ENCODE results near the gene S100A3. TPM values are rescaled to one million over a fixed set of nuclear protein-coding genes. Genes with fewer than 3 reads are reported as not detected.

The S100A3 gene
- total and polyA plus RNA-seq, 2 of the 13 experiments (the other 11 are each of a cell fraction or from before 2014, with no cell fraction given) = 2.5 to 4.5 TPM

DNA sequence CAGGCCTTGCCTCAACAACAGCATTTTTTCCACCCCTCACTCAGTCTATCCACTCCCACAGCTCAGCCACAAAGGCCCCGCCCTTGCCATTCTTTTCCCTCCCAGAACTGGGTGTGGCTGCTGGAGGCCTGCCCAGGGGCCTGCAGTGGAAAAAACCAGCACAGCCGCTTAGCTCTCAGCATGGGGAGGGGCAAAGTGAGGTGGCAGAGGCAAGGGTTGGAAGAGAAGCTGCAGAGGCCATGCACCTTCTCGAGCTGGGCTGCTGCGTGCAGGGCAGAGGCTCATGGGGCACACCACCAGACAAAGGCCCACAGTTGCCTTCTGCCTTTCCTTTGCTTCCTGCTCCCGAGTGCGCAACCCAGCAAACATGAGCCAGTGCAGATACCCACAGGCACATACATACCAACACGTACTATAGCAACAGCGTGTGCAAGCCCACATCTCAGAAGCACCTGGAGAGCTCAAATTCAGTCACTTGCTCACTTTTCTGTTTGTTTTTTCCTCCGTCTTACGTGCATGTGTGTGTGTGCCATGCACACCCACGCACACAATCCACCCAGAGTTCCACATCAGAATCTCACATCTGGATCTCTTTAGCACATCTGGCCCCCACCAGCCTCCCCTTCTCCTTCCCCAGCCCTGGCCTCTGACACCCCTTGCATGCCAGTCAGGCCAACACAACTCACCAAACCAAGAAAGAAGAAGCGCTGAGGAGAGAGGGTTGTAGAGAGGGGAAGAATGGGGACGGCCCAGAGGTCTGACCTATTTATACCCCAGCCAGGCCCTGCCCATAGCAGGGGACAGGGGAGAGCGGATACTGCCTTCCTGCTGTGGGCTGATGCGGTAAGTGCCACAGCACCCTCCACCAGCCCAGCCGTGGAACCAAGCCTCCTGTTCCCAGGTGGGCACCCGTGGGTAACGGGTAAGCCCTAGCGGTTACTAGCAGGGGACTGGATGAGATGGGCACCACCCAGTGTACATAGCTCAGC, 3.7 kb downstream of the S100A3 start, which contains the start of gene S100A4 (continued):
- TF ChIP-seq, protein P1, sequence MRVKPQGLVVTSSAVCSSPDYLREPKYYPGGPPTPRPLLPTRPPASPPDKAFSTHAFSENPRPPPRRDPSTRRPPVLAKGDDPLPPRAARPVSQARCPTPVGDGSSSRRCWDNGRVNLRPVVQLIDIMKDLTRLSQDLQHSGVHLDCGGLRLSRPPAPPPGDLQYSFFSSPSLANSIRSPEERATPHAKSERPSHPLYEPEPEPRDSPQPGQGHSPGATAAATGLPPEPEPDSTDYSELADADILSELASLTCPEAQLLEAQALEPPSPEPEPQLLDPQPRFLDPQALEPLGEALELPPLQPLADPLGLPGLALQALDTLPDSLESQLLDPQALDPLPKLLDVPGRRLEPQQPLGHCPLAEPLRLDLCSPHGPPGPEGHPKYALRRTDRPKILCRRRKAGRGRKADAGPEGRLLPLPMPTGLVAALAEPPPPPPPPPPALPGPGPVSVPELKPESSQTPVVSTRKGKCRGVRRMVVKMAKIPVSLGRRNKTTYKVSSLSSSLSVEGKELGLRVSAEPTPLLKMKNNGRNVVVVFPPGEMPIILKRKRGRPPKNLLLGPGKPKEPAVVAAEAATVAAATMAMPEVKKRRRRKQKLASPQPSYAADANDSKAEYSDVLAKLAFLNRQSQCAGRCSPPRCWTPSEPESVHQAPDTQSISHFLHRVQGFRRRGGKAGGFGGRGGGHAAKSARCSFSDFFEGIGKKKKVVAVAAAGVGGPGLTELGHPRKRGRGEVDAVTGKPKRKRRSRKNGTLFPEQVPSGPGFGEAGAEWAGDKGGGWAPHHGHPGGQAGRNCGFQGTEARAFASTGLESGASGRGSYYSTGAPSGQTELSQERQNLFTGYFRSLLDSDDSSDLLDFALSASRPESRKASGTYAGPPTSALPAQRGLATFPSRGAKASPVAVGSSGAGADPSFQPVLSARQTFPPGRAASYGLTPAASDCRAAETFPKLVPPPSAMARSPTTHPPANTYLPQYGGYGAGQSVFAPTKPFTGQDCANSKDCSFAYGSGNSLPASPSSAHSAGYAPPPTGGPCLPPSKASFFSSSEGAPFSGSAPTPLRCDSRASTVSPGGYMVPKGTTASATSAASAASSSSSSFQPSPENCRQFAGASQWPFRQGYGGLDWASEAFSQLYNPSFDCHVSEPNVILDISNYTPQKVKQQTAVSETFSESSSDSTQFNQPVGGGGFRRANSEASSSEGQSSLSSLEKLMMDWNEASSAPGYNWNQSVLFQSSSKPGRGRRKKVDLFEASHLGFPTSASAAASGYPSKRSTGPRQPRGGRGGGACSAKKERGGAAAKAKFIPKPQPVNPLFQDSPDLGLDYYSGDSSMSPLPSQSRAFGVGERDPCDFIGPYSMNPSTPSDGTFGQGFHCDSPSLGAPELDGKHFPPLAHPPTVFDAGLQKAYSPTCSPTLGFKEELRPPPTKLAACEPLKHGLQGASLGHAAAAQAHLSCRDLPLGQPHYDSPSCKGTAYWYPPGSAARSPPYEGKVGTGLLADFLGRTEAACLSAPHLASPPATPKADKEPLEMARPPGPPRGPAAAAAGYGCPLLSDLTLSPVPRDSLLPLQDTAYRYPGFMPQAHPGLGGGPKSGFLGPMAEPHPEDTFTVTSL (CRISPR knock-in tag; IDR thresholded peaks at IDR 0.05; ENCODE audit: borderline replicate concordance) = no peak
- no peak for TF ChIP-seq ZNF234 (CRISPR knock-in tag; conservative IDR thresholded peaks at IDR 0.05)
- TF ChIP-seq ZNF670 (CRISPR knock-in tag; IDR thresholded peaks at IDR 0.05; ENCODE audit: borderline replicate concordance) = no peak
- TF ChIP-seq NKX3-1 (CRISPR knock-in tag; IDR thresholded peaks at IDR 0.05) = 0 out of 2 replicates have a peak, but pooled peaks have one; percentile 34
- TF ChIP-seq, protein P2, sequence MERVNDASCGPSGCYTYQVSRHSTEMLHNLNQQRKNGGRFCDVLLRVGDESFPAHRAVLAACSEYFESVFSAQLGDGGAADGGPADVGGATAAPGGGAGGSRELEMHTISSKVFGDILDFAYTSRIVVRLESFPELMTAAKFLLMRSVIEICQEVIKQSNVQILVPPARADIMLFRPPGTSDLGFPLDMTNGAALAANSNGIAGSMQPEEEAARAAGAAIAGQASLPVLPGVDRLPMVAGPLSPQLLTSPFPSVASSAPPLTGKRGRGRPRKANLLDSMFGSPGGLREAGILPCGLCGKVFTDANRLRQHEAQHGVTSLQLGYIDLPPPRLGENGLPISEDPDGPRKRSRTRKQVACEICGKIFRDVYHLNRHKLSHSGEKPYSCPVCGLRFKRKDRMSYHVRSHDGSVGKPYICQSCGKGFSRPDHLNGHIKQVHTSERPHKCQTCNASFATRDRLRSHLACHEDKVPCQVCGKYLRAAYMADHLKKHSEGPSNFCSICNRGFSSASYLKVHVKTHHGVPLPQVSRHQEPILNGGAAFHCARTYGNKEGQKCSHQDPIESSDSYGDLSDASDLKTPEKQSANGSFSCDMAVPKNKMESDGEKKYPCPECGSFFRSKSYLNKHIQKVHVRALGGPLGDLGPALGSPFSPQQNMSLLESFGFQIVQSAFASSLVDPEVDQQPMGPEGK (CRISPR knock-in tag; IDR thresholded peaks at IDR 0.05) = peak; percentile 67
- TF ChIP-seq KLF11 (CRISPR knock-in tag; IDR thresholded peaks at IDR 0.05) = no peak; the same call in 1 of the 2 replicates
- no peak for TF ChIP-seq KMT2B (CRISPR knock-in tag; IDR thresholded peaks at IDR 0.05)
- TF ChIP-seq, protein P3, sequence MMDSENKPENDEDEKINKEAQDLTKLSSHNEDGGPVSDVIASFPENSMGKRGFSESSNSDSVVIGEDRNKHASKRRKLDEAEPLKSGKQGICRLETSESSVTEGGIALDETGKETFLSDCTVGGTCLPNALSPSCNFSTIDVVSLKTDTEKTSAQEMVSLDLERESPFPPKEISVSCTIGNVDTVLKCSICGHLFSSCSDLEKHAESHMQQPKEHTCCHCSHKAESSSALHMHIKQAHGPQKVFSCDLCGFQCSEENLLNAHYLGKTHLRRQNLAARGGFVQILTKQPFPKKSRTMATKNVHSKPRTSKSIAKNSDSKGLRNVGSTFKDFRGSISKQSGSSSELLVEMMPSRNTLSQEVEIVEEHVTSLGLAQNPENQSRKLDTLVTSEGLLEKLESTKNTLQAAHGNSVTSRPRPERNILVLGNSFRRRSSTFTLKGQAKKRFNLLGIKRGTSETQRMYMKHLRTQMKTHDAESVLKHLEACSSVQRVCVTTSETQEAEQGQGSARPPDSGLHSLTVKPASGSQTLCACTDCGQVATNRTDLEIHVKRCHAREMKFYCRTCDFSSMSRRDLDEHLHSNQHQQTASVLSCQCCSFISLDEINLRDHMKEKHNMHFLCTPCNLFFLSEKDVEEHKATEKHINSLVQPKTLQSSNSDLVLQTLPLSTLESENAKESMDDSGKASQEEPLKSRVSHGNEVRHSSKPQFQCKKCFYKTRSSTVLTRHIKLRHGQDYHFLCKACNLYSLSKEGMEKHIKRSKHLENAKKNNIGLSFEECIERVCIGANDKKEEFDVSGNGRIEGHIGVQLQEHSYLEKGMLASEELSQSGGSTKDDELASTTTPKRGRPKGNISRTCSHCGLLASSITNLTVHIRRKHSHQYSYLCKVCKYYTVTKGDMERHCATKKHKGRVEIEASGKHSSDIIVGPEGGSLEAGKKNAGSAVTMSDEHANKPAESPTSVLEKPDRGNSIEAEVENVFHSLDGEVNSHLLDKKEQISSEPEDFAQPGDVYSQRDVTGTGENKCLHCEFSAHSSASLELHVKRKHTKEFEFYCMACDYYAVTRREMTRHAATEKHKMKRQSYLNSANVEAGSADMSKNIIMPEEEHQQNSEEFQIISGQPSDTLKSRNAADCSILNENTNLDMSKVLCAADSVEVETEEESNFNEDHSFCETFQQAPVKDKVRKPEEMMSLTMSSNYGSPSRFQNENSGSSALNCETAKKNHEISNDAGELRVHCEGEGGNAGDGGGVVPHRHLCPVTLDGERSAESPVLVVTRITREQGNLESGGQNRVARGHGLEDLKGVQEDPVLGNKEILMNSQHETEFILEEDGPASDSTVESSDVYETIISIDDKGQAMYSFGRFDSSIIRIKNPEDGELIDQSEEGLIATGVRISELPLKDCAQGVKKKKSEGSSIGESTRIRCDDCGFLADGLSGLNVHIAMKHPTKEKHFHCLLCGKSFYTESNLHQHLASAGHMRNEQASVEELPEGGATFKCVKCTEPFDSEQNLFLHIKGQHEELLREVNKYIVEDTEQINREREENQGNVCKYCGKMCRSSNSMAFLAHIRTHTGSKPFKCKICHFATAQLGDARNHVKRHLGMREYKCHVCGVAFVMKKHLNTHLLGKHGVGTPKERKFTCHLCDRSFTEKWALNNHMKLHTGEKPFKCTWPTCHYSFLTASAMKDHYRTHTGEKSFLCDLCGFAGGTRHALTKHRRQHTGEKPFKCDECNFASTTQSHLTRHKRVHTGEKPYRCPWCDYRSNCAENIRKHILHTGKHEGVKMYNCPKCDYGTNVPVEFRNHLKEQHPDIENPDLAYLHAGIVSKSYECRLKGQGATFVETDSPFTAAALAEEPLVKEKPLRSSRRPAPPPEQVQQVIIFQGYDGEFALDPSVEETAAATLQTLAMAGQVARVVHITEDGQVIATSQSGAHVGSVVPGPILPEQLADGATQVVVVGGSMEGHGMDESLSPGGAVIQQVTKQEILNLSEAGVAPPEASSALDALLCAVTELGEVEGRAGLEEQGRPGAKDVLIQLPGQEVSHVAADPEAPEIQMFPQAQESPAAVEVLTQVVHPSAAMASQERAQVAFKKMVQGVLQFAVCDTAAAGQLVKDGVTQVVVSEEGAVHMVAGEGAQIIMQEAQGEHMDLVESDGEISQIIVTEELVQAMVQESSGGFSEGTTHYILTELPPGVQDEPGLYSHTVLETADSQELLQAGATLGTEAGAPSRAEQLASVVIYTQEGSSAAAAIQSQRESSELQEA (CRISPR knock-in tag; IDR thresholded peaks at IDR 0.05; ENCODE audit: not compliant biosample characterization) = no peak
- TF ChIP-seq IKZF1 (IDR thresholded peaks at IDR 0.05) = no peak

Measured in HepG2 (cell line).